Measurements from ENCODE around the gene AQP4. TPM values are rescaled to one million over a fixed set of nuclear protein-coding genes. Genes with fewer than 3 reads are reported as not detected.

The AQP4 gene
- total RNA-seq = not detected in 2 replicates

GRCh38 chr18:26865557-26865956 is at the start of gene AQP4:
AQP4 (minus strand) TSS chr18:26865707; CDS start chr18:26865689, 18 bp downstream.

